ACC112 (cell line): ENCODE results near the gene PUM2.

ENCODE experiments used
- H2AFZ ChIP-seq: fragments of 200-600 bp; sonication (generic); one replicate; pipeline ENCODE4 v1.6.0; 2017; ENCODE audit warnings: antibody characterized with exemption, low read length; ENCODE audit not compliant: unreplicated experiment
- H3K27ac ChIP-seq: fragments of 200-600 bp; sonication (generic); 2 replicates; pipeline ENCODE4 v1.5.1; 2014; ENCODE audit warnings: low read depth, mild to moderate bottlenecking, antibody characterized with exemption, low read length, moderate library complexity
- H3K27me3 ChIP-seq: fragments of 200-600 bp; sonication (generic); 2 replicates; pipeline ENCODE4 v1.6.1; 2014; ENCODE audit warnings: mild to moderate bottlenecking, antibody characterized with exemption, low read length, moderate library complexity, mixed read lengths; ENCODE audit not compliant: insufficient read depth
- H3K36me3 ChIP-seq: fragments of 200-600 bp; sonication (generic); 2 replicates; pipeline ENCODE4 v1.6.1; 2016; ENCODE audit warnings: mild to moderate bottlenecking, antibody characterized with exemption, low read length, moderate library complexity, mixed read lengths; ENCODE audit not compliant: insufficient read depth
- H3K4me1 ChIP-seq: fragments of 200-600 bp; sonication (generic); one replicate; pipeline ENCODE4 v1.6.1; 2016; ENCODE audit warnings: low read length, mixed read lengths; ENCODE audit not compliant: insufficient read depth, unreplicated experiment, control insufficient read depth
- H3K4me3 ChIP-seq: fragments of 200-600 bp; sonication (generic); 2 replicates; pipeline ENCODE4 v1.5.1; 2014; ENCODE audit warnings: mild to moderate bottlenecking, low read depth, low read length
- H3K79me2 ChIP-seq: fragments of 200-600 bp; sonication (generic); one replicate; pipeline ENCODE4 v1.6.0; 2016; ENCODE audit warnings: low read length; ENCODE audit not compliant: control insufficient read depth, unreplicated experiment, insufficient read depth

The PUM2 gene

GRCh38 chr2:20355131-20355530 lies 4.5 kb upstream of the PUM2 start:
- Histone ChIP-seq H2AFZ (no peak overlapping the region), H3K4me1 (peaks cover 8% of the 10 kb centered on the region), H3K36me3 (no peaks in the 10 kb centered on the region), H3K27me3 (no peaks in the 10 kb centered on the region), H3K79me2 (peaks cover 4% of the 10 kb centered on the region), H3K4me3 (no peak overlapping the region), H3K27ac (no peak overlapping the region)

DNA sequence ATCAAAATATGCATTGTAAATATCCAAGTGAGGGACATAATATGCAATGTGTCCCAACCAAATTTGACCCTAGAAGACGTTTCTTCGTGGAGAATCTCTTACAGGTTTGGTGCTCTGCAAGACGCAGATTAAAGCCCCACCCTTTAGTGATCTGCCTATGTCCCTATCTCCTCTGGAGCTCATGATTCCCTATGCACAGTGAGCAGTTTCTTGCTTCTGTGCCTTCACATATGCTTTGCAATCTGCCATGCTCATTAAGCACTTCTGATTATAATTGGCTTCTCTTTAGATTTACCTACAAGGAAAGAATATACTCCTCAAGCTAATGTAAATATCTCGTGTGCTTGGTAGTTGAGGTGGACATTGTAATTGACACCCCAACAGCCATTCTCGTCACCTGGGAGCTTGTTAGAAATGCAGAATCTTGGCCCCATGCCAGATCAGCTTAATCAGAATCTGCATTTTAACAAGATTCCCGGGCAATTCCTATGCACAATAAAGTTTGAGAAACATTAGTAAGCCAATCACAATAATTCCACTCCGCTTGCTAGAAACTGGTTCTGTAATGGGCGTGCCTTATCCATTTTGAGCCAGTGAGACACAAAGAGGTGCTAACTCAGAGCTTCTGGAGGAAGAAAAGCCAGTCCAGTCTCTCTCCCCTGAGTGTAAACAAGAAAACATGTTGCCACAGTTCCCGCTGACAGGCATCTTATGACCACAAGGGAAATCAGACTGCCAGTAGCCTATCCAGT lies 2.8 kb upstream of the PUM2 start:
- H3K27me3 ChIP-seq: no peaks in the 10 kb centered on the region
- no peak overlapping the region for H2AFZ ChIP-seq
- no peak overlapping the region for H3K4me3 ChIP-seq
- peaks cover 1% of the 10 kb centered on the region; the same call in 1 of the 2 replicates for H3K36me3 ChIP-seq
- peaks cover 14% of the 10 kb centered on the region for H3K4me1 ChIP-seq
- H3K27ac ChIP-seq: no peak overlapping the region
- peaks cover 21% of the 10 kb centered on the region for H3K79me2 ChIP-seq

- Histone ChIP-seq H3K4me1 (peaks cover 17% of the 10 kb centered on the region), H3K27me3 (no peaks in the 10 kb centered on the region), H3K27ac (no peak overlapping the region), H3K4me3 (no peak overlapping the region), H3K79me2 (peaks cover 27% of the 10 kb centered on the region), H3K36me3 (peaks cover 3% of the 10 kb centered on the region; the same call in 1 of the 2 replicates), H2AFZ (peak overlapping the region; percentile 98)
These were observed 2.1 kb upstream of the PUM2 start for GRCh38 chr2:20352581-20353216.

- Histone ChIP-seq H3K4me3 (no peak overlapping the region; the same call in 1 of the 2 replicates), H2AFZ (peak overlapping the region; percentile 98), H3K36me3 (peaks cover 3% of the 10 kb centered on the region; the same call in 1 of the 2 replicates), H3K27me3 (no peaks in the 10 kb centered on the region), H3K27ac (no peak overlapping the region), H3K79me2 (peaks cover 32% of the 10 kb centered on the region), H3K4me1 (peaks cover 22% of the 10 kb centered on the region)
These were observed 1.6 kb upstream of the PUM2 start for GRCh38 chr2:20352230-20352578.

GRCh38 chr2:20351555-20352229 lies 1.0 kb upstream of the PUM2 start:
- H3K36me3 ChIP-seq: peaks cover 3% of the 10 kb centered on the region; the same call in 1 of the 2 replicates
- H2AFZ ChIP-seq: peak overlapping the region; percentile 98
- peaks cover 37% of the 10 kb centered on the region for H3K79me2 ChIP-seq
- H3K27ac ChIP-seq: peak overlapping the region; percentile 77; the same call in 1 of the 2 replicates
- peak overlapping the region; percentile 88 for H3K4me3 ChIP-seq
- H3K27me3 ChIP-seq: no peaks in the 10 kb centered on the region
- H3K4me1 ChIP-seq: peaks cover 27% of the 10 kb centered on the region

GRCh38 chr2:20350041-20350712 lies 467 bp downstream of the PUM2 start:
- Histone ChIP-seq H3K27ac (peak overlapping the region; percentile 82), H3K4me1 (peaks cover 30% of the 10 kb centered on the region), H2AFZ (peak overlapping the region; percentile 88), H3K79me2 (peaks cover 53% of the 10 kb centered on the region), H3K4me3 (peak overlapping the region; percentile 98), H3K27me3 (no peaks in the 10 kb centered on the region), H3K36me3 (peaks cover 3% of the 10 kb centered on the region; the same call in 1 of the 2 replicates)

GRCh38 chr2:20349513-20349921 lies 1.1 kb downstream of the PUM2 start:
- Histone ChIP-seq H2AFZ (no peak overlapping the region), H3K36me3 (peaks cover 3% of the 10 kb centered on the region; the same call in 1 of the 2 replicates), H3K27me3 (no peaks in the 10 kb centered on the region), H3K4me3 (peak overlapping the region; percentile 98), H3K79me2 (peaks cover 59% of the 10 kb centered on the region), H3K27ac (peak overlapping the region; percentile 82), H3K4me1 (peaks cover 30% of the 10 kb centered on the region)

DNA sequence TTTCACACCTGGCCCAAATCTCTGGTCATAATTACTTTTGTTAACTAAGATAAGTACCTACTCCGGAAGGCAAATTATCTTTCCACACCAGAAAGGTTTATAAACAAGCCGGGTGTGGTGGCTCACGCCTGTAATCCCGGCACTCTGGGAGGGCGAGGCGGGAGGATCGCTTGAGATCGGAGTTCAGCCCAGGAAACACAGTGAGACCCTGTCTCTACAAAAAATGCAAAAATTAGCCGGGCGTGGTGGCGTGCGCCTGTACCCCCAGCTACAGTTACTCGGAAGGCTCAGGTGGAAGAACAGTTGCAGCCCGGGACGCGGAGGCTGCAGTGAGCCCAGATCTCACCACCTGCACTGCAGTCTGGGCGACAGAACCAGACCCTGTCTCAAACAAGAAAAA lies 2.1 kb downstream of the PUM2 start:
- Histone ChIP-seq H3K27me3 (no peaks in the 10 kb centered on the region), H2AFZ (no peak overlapping the region), H3K4me3 (peak overlapping the region; percentile 98), H3K27ac (no peak overlapping the region), H3K4me1 (peaks cover 30% of the 10 kb centered on the region), H3K79me2 (peaks cover 69% of the 10 kb centered on the region), H3K36me3 (peaks cover 3% of the 10 kb centered on the region; the same call in 1 of the 2 replicates)

DNA sequence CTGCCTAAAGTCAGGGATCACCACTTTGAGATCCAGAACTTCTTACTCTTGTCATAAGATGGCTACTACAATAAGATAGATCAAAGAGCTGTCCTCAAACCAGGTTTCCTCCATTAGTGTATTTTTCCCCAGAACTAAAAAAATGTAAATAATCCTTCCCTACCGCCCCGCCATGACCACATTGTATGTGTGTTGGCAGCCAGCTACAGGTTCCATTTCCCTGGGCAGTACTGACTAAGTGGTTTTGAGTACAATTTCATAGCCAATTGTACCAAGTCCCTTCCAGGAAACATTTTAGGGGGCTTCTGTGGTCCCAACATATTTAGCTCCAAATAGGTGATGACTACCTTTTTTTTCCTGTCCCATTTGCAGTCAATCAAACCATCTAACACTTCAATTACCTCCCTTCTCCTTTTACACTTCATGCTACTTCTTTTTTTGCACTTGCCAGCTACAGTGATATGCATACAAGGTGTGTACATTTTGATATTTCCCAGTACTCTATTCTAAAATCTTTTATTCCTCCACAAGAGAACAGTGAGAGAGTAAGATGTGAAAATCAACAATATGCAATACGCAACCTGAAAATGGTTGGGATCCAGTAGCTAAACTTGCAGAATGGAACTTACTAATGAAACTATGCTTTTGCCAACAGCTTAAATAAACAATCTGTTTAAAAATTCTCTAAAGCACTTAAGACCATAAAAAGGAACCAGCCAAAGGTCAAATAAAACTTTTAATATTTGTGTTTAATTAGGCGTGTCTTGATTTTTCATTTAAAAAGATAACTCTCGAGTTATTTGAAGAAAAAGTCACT lies 3.9 kb downstream of the PUM2 start:
- H3K79me2 ChIP-seq: peaks cover 86% of the 10 kb centered on the region
- H3K4me1 ChIP-seq: peaks cover 25% of the 10 kb centered on the region
- peaks cover 3% of the 10 kb centered on the region; the same call in 1 of the 2 replicates for H3K36me3 ChIP-seq
- no peak overlapping the region for H3K27ac ChIP-seq
- no peaks in the 10 kb centered on the region for H3K27me3 ChIP-seq
- no peak overlapping the region for H3K4me3 ChIP-seq
- H2AFZ ChIP-seq: no peak overlapping the region
